ENCODE data around the gene BLOC1S3. TPM values are rescaled to one million over a fixed set of nuclear protein-coding genes. Genes with fewer than 3 reads are reported as not detected.

BLOC1S3 gene
- total RNA-seq, 6 experiments from 2014 or later = 4.7 to 17.0 (median 6.1) TPM

DNA sequence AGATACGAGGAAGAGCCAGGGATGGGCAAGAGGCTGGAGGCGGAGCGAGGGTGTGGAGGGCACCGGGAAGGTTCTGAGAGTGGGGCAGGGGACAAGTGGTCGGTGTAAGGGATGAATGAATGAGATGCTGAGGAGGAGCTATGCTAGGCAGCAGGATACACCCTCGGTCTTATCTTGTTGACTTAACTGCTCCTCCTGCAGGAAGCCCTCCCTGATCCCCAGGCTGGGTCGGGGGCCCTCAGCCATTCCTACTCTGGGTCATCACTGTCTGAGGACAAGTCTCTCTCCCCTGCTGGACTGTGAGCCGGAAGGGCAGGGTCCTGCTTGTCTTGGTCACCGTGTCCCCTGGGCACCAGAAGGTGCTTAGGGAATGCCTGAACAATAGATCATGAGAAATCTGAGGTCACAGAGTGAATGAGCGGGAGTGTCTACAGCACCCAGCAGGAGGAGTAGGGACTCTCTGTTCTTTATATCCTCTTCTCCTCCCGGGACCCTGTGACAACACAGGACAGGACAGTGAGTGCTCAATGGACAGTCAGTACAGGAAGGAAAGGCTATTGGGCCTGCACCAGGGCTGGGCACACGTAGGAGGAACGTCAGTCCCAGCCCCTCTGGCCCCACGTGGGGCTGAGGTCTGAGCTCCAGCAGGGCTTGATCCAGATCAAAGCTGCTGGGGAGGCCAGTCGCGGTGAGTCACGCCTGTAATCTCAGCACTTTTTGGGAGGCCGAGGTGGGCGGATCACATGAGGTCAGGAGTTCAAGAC lies 24.3 kb upstream of the BLOC1S3 start:
- H3K27ac ChIP-seq = no peak overlapping the region
- ATAC-seq (peak; percentile 9 to 66 (median 37)), DNase-seq (no peak)
- no peaks in the 10 kb centered on the region for H3K9me3 ChIP-seq
- peaks cover 0 to 24% of the 10 kb centered on the region in 2 donors for H3K27me3 ChIP-seq
- WGBS (ENCODE audit: insufficient coverage, low coverage, low lambda C conversion rate, missing lambda C conversion rate) = 21% methylated on average over 14 of the region's 19 CpGs
- H3K36me3 ChIP-seq = no peaks in the 10 kb centered on the region
- TF ChIP-seq CTCF (IDR thresholded peaks at IDR 0.05) (no peak), POLR2A (IDR thresholded peaks at IDR 0.05) (no peak)
- H3K4me1 ChIP-seq = peaks cover 0 to 20% (median 8%) of the 10 kb centered on the region in 4 donors
- intact Hi-C loops (cut with DNase I) = loop anchor here in 1 of 2 donors (10.0 kb wide), 1 partner anchor 191 kb away; the partner anchor contains the start of gene KLC3
- H3K4me3 ChIP-seq = no peak overlapping the region

GRCh38 chr19:45156011-45156630 lies 22.5 kb upstream of the BLOC1S3 start:
- 71% methylated on average over 1 of the region's 11 CpGs for WGBS (ENCODE audit: insufficient coverage, low coverage, low lambda C conversion rate, missing lambda C conversion rate)
- Histone ChIP-seq H3K4me3 (no peak overlapping the region), H3K27ac (no peak overlapping the region), H3K4me1 (peaks cover 0 to 20% (median 8%) of the 10 kb centered on the region in 4 donors), H3K9me3 (no peaks in the 10 kb centered on the region), H3K27me3 (peaks cover 0 to 24% of the 10 kb centered on the region in 2 donors), H3K36me3 (no peaks in the 10 kb centered on the region)
- TF ChIP-seq POLR2A (IDR thresholded peaks at IDR 0.05) = no peak
- no peak for TF ChIP-seq CTCF (IDR thresholded peaks at IDR 0.05)
- ATAC-seq (no peak), DNase-seq (no peak)
- intact Hi-C loops (cut with DNase I) = loop anchor here in 1 of 2 donors (10.0 kb wide), 1 partner anchor 189 kb away; the partner anchor contains the start of gene KLC3

GRCh38 chr19:45156751-45157150 lies 21.8 kb upstream of the BLOC1S3 start:
- H3K4me1 ChIP-seq = peaks cover 0 to 20% (median 8%) of the 10 kb centered on the region in 4 donors
- intact Hi-C loops (cut with DNase I) = loop anchor here in 1 of 2 donors (10.0 kb wide), 1 partner anchor 188 kb away; the partner anchor contains the start of gene KLC3
- peaks cover 0 to 24% of the 10 kb centered on the region in 2 donors for H3K27me3 ChIP-seq
- H3K4me3 ChIP-seq = no peak overlapping the region
- H3K27ac ChIP-seq = no peak overlapping the region
- ATAC-seq (no peak), DNase-seq (no peak)
- no peak for TF ChIP-seq CTCF (IDR thresholded peaks at IDR 0.05)
- no peak for TF ChIP-seq POLR2A (IDR thresholded peaks at IDR 0.05)
- WGBS (ENCODE audit: insufficient coverage, low coverage, low lambda C conversion rate, missing lambda C conversion rate) = 86% methylated on average over 6 of the region's 11 CpGs
- no peaks in the 10 kb centered on the region for H3K36me3 ChIP-seq
- no peaks in the 10 kb centered on the region for H3K9me3 ChIP-seq

GRCh38 chr19:45158503-45159209 lies 19.9 kb upstream of the BLOC1S3 start:
- no peaks in the 10 kb centered on the region for H3K9me3 ChIP-seq
- H3K27me3 ChIP-seq = peaks cover 0 to 8% of the 10 kb centered on the region in 2 donors
- no peak overlapping the region for H3K4me3 ChIP-seq
- no peak overlapping the region for H3K27ac ChIP-seq
- no peaks in the 10 kb centered on the region for H3K36me3 ChIP-seq
- TF ChIP-seq POLR2A (IDR thresholded peaks at IDR 0.05) = no peak
- TF ChIP-seq CTCF (IDR thresholded peaks at IDR 0.05) = no peak
- intact Hi-C loops (cut with DNase I) = loop anchor here in 1 of 2 donors (10.0 kb wide), 1 partner anchor 186 kb away; the partner anchor contains the start of gene KLC3
- DNase-seq = no peak
- 55% methylated on average over 3 of the region's 27 CpGs for WGBS (ENCODE audit: insufficient coverage, low coverage, low lambda C conversion rate, missing lambda C conversion rate)
- peaks cover 0 to 3% (median 0%) of the 10 kb centered on the region in 4 donors for H3K4me1 ChIP-seq
- ATAC-seq = no peak

All from right lobe of liver (tissue), 6 donors.